HG03159 (cell line): ENCODE measurements around the gene TEX47.
A peak's percentile ranks its signal among the peaks of the same experiment; 100 is the strongest.

Experiments
- ATAC-seq: cut with Tn5 transposase; IDR thresholded peaks from one replicate; pipeline ENCODE4 v1.9.1; 2021; ENCODE audit warnings: mild to moderate bottlenecking, moderate library complexity; ENCODE audit not compliant: unreplicated experiment

Gene TEX47

GRCh38 chr7:88795553-88795952 lies at the start of gene TEX47:
Gene TEX47, minus strand, starts transcription at chr7:88795737. Its CDS starts 795 bp downstream, at chr7:88794942.
- ATAC-seq = no peak

GRCh38 chr7:88845091-88845490 lies 49.6 kb upstream of the TEX47 start:
- no peak for ATAC-seq

GRCh38 chr7:88842201-88842600 lies 46.7 kb upstream of the TEX47 start:
- ATAC-seq = no peak

- ATAC-seq = peak; percentile 96
Measured at GRCh38 chr7:88835147-88835728, 39.7 kb upstream of the TEX47 start.

GRCh38 chr7:88826222-88826621 lies 30.7 kb upstream of the TEX47 start:
- ATAC-seq = no peak

- ATAC-seq = no peak
Measured at GRCh38 chr7:88818552-88818951, 23.0 kb upstream of the TEX47 start.

- ATAC-seq = no peak
Measured at GRCh38 chr7:88806280-88807037, 10.9 kb upstream of the TEX47 start.

- ATAC-seq = no peak
Measured at GRCh38 chr7:88801046-88801445, 5.5 kb upstream of the TEX47 start.

- ATAC-seq = no peak
Measured at GRCh38 chr7:88792361-88792760, 3.2 kb downstream of the TEX47 start.

GRCh38 chr7:88791891-88792290 lies 3.6 kb downstream of the TEX47 start:
- no peak for ATAC-seq

GRCh38 chr7:88789480-88790064 lies 6.0 kb downstream of the TEX47 start:
- ATAC-seq = peak; percentile 70

- ATAC-seq = no peak
Measured at GRCh38 chr7:88787777-88788176, 7.8 kb downstream of the TEX47 start.

GRCh38 chr7:88775838-88776237 lies 19.7 kb downstream of the TEX47 start:
- ATAC-seq = no peak

- ATAC-seq = no peak
Measured at GRCh38 chr7:88772776-88773175, 22.8 kb downstream of the TEX47 start.

GRCh38 chr7:88771417-88771816 lies 24.1 kb downstream of the TEX47 start:
- no peak for ATAC-seq

GRCh38 chr7:88761779-88762178 lies 33.8 kb downstream of the TEX47 start:
- ATAC-seq = no peak

- no peak for ATAC-seq
Measured at GRCh38 chr7:88760136-88760515, 35.4 kb downstream of the TEX47 start.

- no peak for ATAC-seq
Measured at GRCh38 chr7:88759230-88760135, 36.1 kb downstream of the TEX47 start, which contains the start of gene ZNF804B. Gene ZNF804B, plus strand, starts transcription at chr7:88759700. Its CDS starts 277 bp downstream, at chr7:88759977.

- ATAC-seq = no peak
Measured at GRCh38 chr7:88758381-88759229, 36.9 kb downstream of the TEX47 start.

GRCh38 chr7:88757371-88757770 lies 38.2 kb downstream of the TEX47 start:
- no peak for ATAC-seq
